Calu3 (cell line): Measurements from ENCODE around the gene HYDIN. TPM values are rescaled to one million over a fixed set of nuclear protein-coding genes. Genes with fewer than 3 reads are reported as not detected.
"Not testable (repeated sequence)": the region's sequence is repeated elsewhere in the genome, so short reads cannot be mapped to it uniquely, and the experiment has no call there.

Source experiments
- BruUV-seq: library from RNA; stranded (reverse); fragments of 400-500 nt; replicated peaks from 2 replicates; lab custom pipeline; 2021; lab: Mats Ljungman, UMichigan
- CTCF ChIA-PET: fragments of 300-600 bp; sonication (Branson Sonifier 250); formaldehyde crosslinking; loops from one replicate; lab custom pipeline; 2022; ENCODE audit warnings: antibody characterized with exemption; lab: Charles Lee
- DNase-seq: peaks from one replicate; pipeline ENCODE4 v3.0.0; 2022
- H3K27ac Mint-ChIP-seq: one replicate; pipeline ENCODE4 v1.8.0; 2022; ENCODE audit warnings: mixed read lengths; ENCODE audit not compliant: unreplicated experiment
- H3K27me3 Mint-ChIP-seq: one replicate; pipeline ENCODE4 v1.8.0; 2022; ENCODE audit warnings: mixed read lengths; ENCODE audit not compliant: unreplicated experiment
- H3K36me3 Mint-ChIP-seq: one replicate; pipeline ENCODE4 v1.8.0; 2022; ENCODE audit warnings: mild to moderate bottlenecking, moderate library complexity, mixed read lengths; ENCODE audit not compliant: insufficient read depth, unreplicated experiment
- H3K4me1 Mint-ChIP-seq: one replicate; pipeline ENCODE4 v1.8.0; 2022; ENCODE audit warnings: mild to moderate bottlenecking, low read depth, mixed read lengths; ENCODE audit not compliant: unreplicated experiment
- H3K4me3 Mint-ChIP-seq: one replicate; pipeline ENCODE4 v1.8.0; 2022; ENCODE audit warnings: mild to moderate bottlenecking, low read depth, moderate library complexity, mixed read lengths; ENCODE audit not compliant: unreplicated experiment
- H3K9me3 Mint-ChIP-seq: one replicate; pipeline ENCODE4 v1.8.0; 2022; ENCODE audit warnings: low read depth, mixed read lengths; ENCODE audit not compliant: unreplicated experiment
- intact Hi-C: fragments of 100-400 bp; cut with micrococcal nuclease; formaldehyde crosslinking; loops from one replicate; pipeline ENCODE4 v1.10.0; 2022; ENCODE audit not compliant: unreplicated experiment
- total RNA-seq: library from RNA; stranded (reverse); gene quantifications from 2 replicates; pipeline ENCODE4 v1.2.3, GENCODE V29; 2022

The HYDIN gene
- total RNA-seq, 1 experiment from 2014 or later = 2.9 TPM

GRCh38 chr16:70930757-70931156, 299.8 kb downstream of the HYDIN start:
- peaks cover 14% of the 10 kb centered on the region for H3K27me3 Mint-ChIP-seq
- H3K4me3 Mint-ChIP-seq, CTCF ChIA-PET, H3K9me3 Mint-ChIP-seq, H3K4me1 Mint-ChIP-seq, intact Hi-C loops, H3K36me3 Mint-ChIP-seq, BruUV-seq, DNase-seq, H3K27ac Mint-ChIP-seq: not testable (repeated sequence)

- H3K4me1 Mint-ChIP-seq, BruUV-seq, CTCF ChIA-PET, H3K4me3 Mint-ChIP-seq, H3K36me3 Mint-ChIP-seq, H3K9me3 Mint-ChIP-seq, DNase-seq, intact Hi-C loops, H3K27ac Mint-ChIP-seq: not testable (repeated sequence)
- peaks cover 25% of the 10 kb centered on the region for H3K27me3 Mint-ChIP-seq
Measured at GRCh38 chr16:70922164-70922563, 308.4 kb downstream of the HYDIN start.

- CTCF ChIA-PET, H3K4me3 Mint-ChIP-seq, H3K4me1 Mint-ChIP-seq, H3K27ac Mint-ChIP-seq, BruUV-seq, H3K9me3 Mint-ChIP-seq, DNase-seq, intact Hi-C loops, H3K36me3 Mint-ChIP-seq: not testable (repeated sequence)
- H3K27me3 Mint-ChIP-seq = peaks cover 25% of the 10 kb centered on the region
Measured at GRCh38 chr16:70920661-70921060, 309.9 kb downstream of the HYDIN start.

- intact Hi-C loops, H3K36me3 Mint-ChIP-seq, BruUV-seq, H3K4me1 Mint-ChIP-seq, CTCF ChIA-PET, DNase-seq, H3K27ac Mint-ChIP-seq, H3K9me3 Mint-ChIP-seq, H3K4me3 Mint-ChIP-seq: not testable (repeated sequence)
- peaks cover 29% of the 10 kb centered on the region for H3K27me3 Mint-ChIP-seq
Measured at GRCh38 chr16:70888208-70888607, 342.3 kb downstream of the HYDIN start.

GRCh38 chr16:70884652-70885051, 345.9 kb downstream of the HYDIN start:
- intact Hi-C loops, DNase-seq, H3K36me3 Mint-ChIP-seq, BruUV-seq, H3K4me3 Mint-ChIP-seq, H3K9me3 Mint-ChIP-seq, H3K4me1 Mint-ChIP-seq, H3K27ac Mint-ChIP-seq, CTCF ChIA-PET: not testable (repeated sequence)
- H3K27me3 Mint-ChIP-seq = peaks cover 22% of the 10 kb centered on the region

- H3K9me3 Mint-ChIP-seq, H3K27ac Mint-ChIP-seq, H3K4me1 Mint-ChIP-seq, intact Hi-C loops, CTCF ChIA-PET, DNase-seq, H3K36me3 Mint-ChIP-seq, H3K4me3 Mint-ChIP-seq, BruUV-seq: not testable (repeated sequence)
- H3K27me3 Mint-ChIP-seq = peaks cover 22% of the 10 kb centered on the region
Measured at GRCh38 chr16:70882311-70882710, 348.2 kb downstream of the HYDIN start.

- CTCF ChIA-PET, H3K27ac Mint-ChIP-seq, H3K36me3 Mint-ChIP-seq, H3K4me1 Mint-ChIP-seq, intact Hi-C loops, DNase-seq, BruUV-seq, H3K9me3 Mint-ChIP-seq, H3K4me3 Mint-ChIP-seq, H3K27me3 Mint-ChIP-seq: not testable (repeated sequence)
Measured at GRCh38 chr16:70877895-70878294, 352.6 kb downstream of the HYDIN start.

- BruUV-seq, H3K4me1 Mint-ChIP-seq, intact Hi-C loops, H3K27ac Mint-ChIP-seq, CTCF ChIA-PET, H3K9me3 Mint-ChIP-seq, H3K36me3 Mint-ChIP-seq, DNase-seq, H3K4me3 Mint-ChIP-seq: not testable (repeated sequence)
- peaks cover 12% of the 10 kb centered on the region for H3K27me3 Mint-ChIP-seq
Measured at GRCh38 chr16:70876442-70876841, 354.1 kb downstream of the HYDIN start.

GRCh38 chr16:70864698-70865097, 365.8 kb downstream of the HYDIN start:
- H3K36me3 Mint-ChIP-seq, H3K4me1 Mint-ChIP-seq, H3K27me3 Mint-ChIP-seq, H3K4me3 Mint-ChIP-seq, H3K9me3 Mint-ChIP-seq, CTCF ChIA-PET, intact Hi-C loops, BruUV-seq, H3K27ac Mint-ChIP-seq, DNase-seq: not testable (repeated sequence)

- not testable (repeated sequence) for BruUV-seq
Measured at GRCh38 chr16:70861996-70862395, 368.5 kb downstream of the HYDIN start.

More at GRCh38 chr16:70861996-70862395, 368.5 kb downstream of the HYDIN start:
- H3K27me3 Mint-ChIP-seq, H3K4me1 Mint-ChIP-seq, H3K27ac Mint-ChIP-seq, DNase-seq, H3K4me3 Mint-ChIP-seq, H3K36me3 Mint-ChIP-seq, intact Hi-C loops, CTCF ChIA-PET, H3K9me3 Mint-ChIP-seq: not testable (repeated sequence)
